ENCODE measurements around the gene UBAP1L. TPM values are rescaled to one million over a fixed set of nuclear protein-coding genes. Genes with fewer than 3 reads are reported as not detected.

Gene UBAP1L
- total and polyA plus RNA-seq, 2 of the 4 experiments (the other 2 are of a cell fraction): 0.36 to 1.1 TPM

DNA sequence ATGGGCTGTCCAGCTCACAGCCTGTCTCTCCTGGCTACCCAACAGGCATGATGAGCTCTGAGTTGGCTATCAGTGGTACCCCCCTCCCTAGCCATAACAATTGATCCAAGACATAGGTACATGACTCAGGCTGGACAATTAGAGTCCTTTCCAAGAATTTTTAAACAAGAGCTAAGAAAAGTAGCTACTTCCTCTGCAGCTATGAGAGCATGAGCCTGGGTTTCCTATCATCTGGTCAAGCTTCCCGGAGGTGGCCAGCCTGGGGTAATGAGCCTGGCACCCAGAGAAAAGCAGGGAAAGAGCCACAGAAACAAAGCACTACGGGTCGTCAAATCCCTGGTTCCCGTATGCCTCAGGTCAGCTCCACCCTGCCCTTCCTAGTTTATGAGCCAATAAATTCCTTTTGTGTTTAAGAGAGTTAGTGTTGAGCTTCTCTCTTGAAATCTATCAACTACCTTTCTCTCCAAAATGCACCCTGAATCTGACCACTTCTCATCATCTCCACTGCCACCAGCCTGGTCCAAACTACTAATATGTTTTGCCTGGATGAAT lies 72.1 kb downstream of the UBAP1L start:
- peak overlapping the region; percentile 92 for H2BK15ac ChIP-seq (ENCODE audit: low read depth, low read length)
- no peak for TF ChIP-seq RAD21 (IDR thresholded peaks at IDR 0.05; ENCODE audit: low read length)
- TF ChIP-seq POLR2A (IDR thresholded peaks at IDR 0.05; ENCODE audit: low read depth, low read length): no peak
- TF ChIP-seq NFE2L2 (IDR thresholded peaks at IDR 0.05; ENCODE audit: low read depth, low read length): no peak
- TF ChIP-seq SMC3 (IDR thresholded peaks at IDR 0.05; ENCODE audit: low read depth, low read length): no peak
- TF ChIP-seq MAZ (IDR thresholded peaks at IDR 0.05; ENCODE audit: borderline replicate concordance, low read depth, low read length): no peak
- TF ChIP-seq FOS (IDR thresholded peaks at IDR 0.05; ENCODE audit: low read depth, low read length): no peak
- no peak for TF ChIP-seq BHLHE40 (IDR thresholded peaks at IDR 0.05; ENCODE audit: low read depth, low read length)
- TF ChIP-seq RCOR1 (IDR thresholded peaks at IDR 0.05; ENCODE audit: insufficient replicate concordance, low read length): no peak
- TF ChIP-seq RFX5 (IDR thresholded peaks at IDR 0.05; ENCODE audit: low read depth, low read length): no peak
- no peak for TF ChIP-seq MAFK (IDR thresholded peaks at IDR 0.05; ENCODE audit: low read depth, low read length)
- no peak for TF ChIP-seq CEBPB (IDR thresholded peaks at IDR 0.05; ENCODE audit: low read depth, low read length)
- TF ChIP-seq, protein P1, sequence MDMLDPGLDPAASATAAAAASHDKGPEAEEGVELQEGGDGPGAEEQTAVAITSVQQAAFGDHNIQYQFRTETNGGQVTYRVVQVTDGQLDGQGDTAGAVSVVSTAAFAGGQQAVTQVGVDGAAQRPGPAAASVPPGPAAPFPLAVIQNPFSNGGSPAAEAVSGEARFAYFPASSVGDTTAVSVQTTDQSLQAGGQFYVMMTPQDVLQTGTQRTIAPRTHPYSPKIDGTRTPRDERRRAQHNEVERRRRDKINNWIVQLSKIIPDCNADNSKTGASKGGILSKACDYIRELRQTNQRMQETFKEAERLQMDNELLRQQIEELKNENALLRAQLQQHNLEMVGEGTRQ (IDR thresholded peaks at IDR 0.05; ENCODE audit: low read depth, low read length): no peak
- no peaks in the 10 kb centered on the region for H3K27me3 ChIP-seq (ENCODE audit: control insufficient read depth, insufficient read depth, low read length)
- ATAC-seq (ENCODE audit: low read depth) (no peak), DNase-seq (no peak)
- BruUV-seq (replicated peaks): no TSS peak
- peak overlapping the region; percentile 62 for H2AK9ac ChIP-seq (replicated peaks; ENCODE audit: low read depth, low read length, poor library complexity)
- peak overlapping the region in 1 of 2 experiments; percentile 45; a peak in 1 of 4 replicates for H4K8ac ChIP-seq (ENCODE audit: low read depth in 2 of 2, low read length in 2 of 2)
- no peak overlapping the region for H3K56ac ChIP-seq (ENCODE audit: extremely low read depth, insufficient read depth, low read length)
- WGBS, 2 experiments (ENCODE audit: extremely low coverage in 2 of 2, insufficient read length in 1 of 2): 92% methylated on average over 2 of the region's 4 CpGs; no CpG with 5 or more reads in 1 of the 2 experiments
- no peaks in the 10 kb centered on the region for H3K9me3 ChIP-seq (ENCODE audit: control insufficient read depth, insufficient read depth, low read length)
- intact Hi-C loops (cut with micrococcal nuclease) (no loop called here), in situ Hi-C loops (cut with MboI; ENCODE audit: low sequenced_read_pairs) (no loop called here), dilution Hi-C loops (cut with HindIII; ENCODE audit: low sequenced_read_pairs, unreplicated experiment) (no loop called here)
- no peak overlapping the region for H3K4me3 ChIP-seq (ENCODE audit: insufficient read depth, low read depth, low read length)
- no peak overlapping the region; the same call in 1 of the 2 replicates for H4K91ac ChIP-seq (ENCODE audit: insufficient read depth, low read depth, low read length)
- H3K14ac ChIP-seq (replicated peaks; ENCODE audit: low read depth, low read length): peak overlapping the region; percentile 85; the same call in 1 of the 2 replicates
- H2AFZ ChIP-seq (replicated peaks; ENCODE audit: low read length, poor library complexity): peak overlapping the region; percentile 61
- CTCF ChIA-PET: interaction anchor here (1.0 to 1.3 kb wide), 2 partner anchors 9 to 40 kb away, joined by 6 to 7 read pairs; no protein-coding TSS in a partner anchor
- H4K20me1 ChIP-seq (ENCODE audit: insufficient read depth, low read length): no peaks in the 10 kb centered on the region
- peak overlapping the region; percentile 10 for H2BK5ac ChIP-seq (ENCODE audit: low read depth, low read length, poor library complexity, severe bottlenecking)
- peak overlapping the region; percentile 72 for H2BK120ac ChIP-seq (ENCODE audit: low read depth, low read length)
- no peaks in the 10 kb centered on the region for H3K36me3 ChIP-seq (ENCODE audit: control insufficient read depth, insufficient read depth, low read length)
- peaks cover 16% of the 10 kb centered on the region for H3K4me1 ChIP-seq (ENCODE audit: control insufficient read depth, insufficient read depth, low read length)
- H3K23ac ChIP-seq (ENCODE audit: low read depth, low read length): peak overlapping the region; percentile 45
- POLR2A ChIA-PET (ENCODE audit: unreplicated experiment): interaction anchor here (0.6 kb wide), 1 partner anchor 137 kb away, joined by 4 read pairs; no protein-coding TSS in a partner anchor
- peak overlapping the region; percentile 77 for H2BK20ac ChIP-seq (ENCODE audit: low read depth, low read length)
- H3K4ac ChIP-seq (ENCODE audit: low read depth, low read length): peak overlapping the region; percentile 65
- H2AK5ac ChIP-seq (ENCODE audit: low read depth, low read length): peak overlapping the region; percentile 92
- no peak overlapping the region for H4K5ac ChIP-seq (ENCODE audit: low read depth, low read length)
- no peaks in the 10 kb centered on the region for H3K79me1 ChIP-seq (ENCODE audit: low read depth in 1 of 2, low read length in 2 of 2)
- H3K9me1 ChIP-seq (ENCODE audit: insufficient read depth, low read length): peaks cover 15% of the 10 kb centered on the region
- no peak overlapping the region for H3K4me2 ChIP-seq (ENCODE audit: low read depth, low read length)
- H3K27ac ChIP-seq (ENCODE audit: insufficient read depth, low read length): no peak overlapping the region
- no peak overlapping the region for H3K18ac ChIP-seq (ENCODE audit: low read depth, low read length)
- no peak overlapping the region for H3K9ac ChIP-seq (ENCODE audit: low read depth, low read length)
